Effector CD4-positive, alpha-beta T cell (primary cell): ENCODE results near the gene LIN28B.

Source experiments
- DNase-seq: peaks from one replicate; pipeline ENCODE4 v3.0.0-alpha.2; 2020

LIN28B gene

DNA sequence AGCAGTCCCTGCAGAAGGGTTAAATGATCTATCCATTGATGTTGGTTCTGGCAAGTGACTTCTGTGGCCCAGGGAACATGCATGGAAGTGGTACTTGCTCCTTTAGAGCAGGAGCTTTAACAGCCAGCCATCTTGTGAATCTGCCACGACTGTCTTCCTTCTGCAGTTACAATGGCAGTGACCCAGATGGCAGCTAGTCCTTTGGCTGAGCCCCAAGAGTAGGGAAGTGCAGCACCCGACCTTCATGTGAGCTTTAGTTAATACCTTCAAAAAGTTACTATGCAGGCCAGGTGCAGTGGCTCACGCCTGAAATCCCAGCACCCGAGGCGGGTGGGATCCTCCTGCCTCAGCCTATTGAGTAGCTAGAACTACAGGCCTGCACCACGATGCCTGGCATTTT, 156.5 kb downstream of the LIN28B start:
- no peak for DNase-seq

DNA sequence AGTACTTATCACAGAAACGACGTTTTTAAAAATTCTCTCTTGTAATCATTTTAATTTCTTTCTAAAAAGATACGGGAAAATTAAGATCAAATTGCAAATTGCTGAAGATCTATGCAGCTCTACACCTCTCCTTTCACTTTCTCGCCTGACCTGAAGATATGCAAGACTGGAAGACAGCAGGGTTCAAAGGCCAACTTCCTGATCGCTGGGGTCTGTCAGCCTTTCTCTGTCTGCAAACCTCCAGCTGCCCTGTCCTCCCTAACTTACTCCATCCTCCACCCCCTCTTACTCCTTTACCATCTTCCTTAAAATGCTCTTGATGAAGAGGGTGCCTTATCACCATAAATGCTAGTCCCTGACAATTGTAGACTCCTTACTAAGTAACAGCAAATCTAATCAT, 159.2 kb downstream of the LIN28B start:
- no peak for DNase-seq

DNA sequence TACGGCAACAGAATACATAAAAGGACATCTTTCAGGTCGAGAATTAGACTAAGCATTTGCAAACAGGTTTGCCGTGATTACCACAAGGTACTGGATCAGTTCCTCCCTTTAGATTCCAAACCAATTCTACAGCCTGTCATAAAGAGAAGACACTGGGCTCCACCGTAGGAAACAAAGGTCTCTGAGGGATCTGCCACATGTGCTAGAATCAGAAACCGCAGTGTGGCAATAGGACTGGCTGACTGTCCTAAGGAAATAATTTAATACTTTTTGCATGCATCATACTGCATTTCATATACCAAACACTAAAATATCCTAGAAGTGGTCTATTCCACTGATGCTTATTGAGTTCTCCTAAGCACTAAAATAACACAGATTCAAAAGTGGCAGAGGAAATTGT, 163.7 kb downstream of the LIN28B start:
- DNase-seq, result no peak

DNA sequence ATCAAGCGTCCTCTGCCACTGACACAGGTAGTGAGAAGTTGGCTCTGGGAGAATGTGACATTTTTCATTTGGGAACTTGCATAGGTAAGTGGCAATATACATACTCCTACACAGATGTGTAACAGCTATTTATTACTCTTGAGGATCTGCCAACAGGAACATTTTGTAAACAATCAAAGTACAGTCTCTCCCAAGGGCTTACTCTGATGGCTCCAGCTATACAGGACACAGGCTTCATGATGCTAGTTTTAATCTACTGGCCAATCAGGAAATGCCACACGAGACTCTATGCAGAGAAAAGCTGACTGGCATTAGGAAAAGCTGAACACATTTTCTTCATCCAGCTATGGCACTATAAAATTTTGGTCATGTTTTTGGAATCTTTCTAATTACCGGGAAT, 165.1 kb downstream of the LIN28B start:
- DNase-seq, result no peak

DNA sequence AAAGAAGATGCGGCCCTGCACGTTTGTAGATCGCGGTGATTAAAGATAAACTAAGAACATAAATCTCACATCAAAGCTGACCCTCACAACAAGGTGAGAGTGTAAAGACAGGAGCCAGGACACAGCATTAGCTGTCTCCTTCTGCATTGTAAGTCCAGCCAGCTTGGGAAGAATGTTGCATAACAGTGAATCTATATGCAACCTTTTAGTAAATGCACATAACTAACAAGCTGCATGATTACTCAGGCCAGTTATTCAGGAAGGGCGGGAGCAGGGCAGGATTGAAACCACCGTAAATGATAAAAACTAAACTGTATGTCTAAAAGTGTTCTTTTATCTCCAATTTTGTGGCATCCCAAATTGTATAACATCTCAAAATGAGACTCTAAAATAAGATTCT, 165.8 kb downstream of the LIN28B start:
- DNase-seq, result no peak
